ENCODE results near the gene SMARCA2.

GRCh38 chr9:1989500-1989899 lies 25.6 kb upstream of the SMARCA2 start:
- TF ChIP-seq EZH2phosphoT487 (IDR thresholded peaks at IDR 0.05; ENCODE audit: borderline replicate concordance, low read length) (no peak), CTCF (conservative IDR thresholded peaks at IDR 0.05; ENCODE audit: low read depth, low read length) (no peak), EZH2 (IDR thresholded peaks at IDR 0.05; ENCODE audit: low read length, unreplicated experiment) (no peak)

All from PC-3 (cell line).